Measurements from ENCODE around the gene HERC2. TPM values are rescaled to one million over a fixed set of nuclear protein-coding genes. Genes with fewer than 3 reads are reported as not detected.

Gene HERC2
- total RNA-seq, 6 experiments from 2014 or later: 33.6 to 47.3 (median 37.0) TPM

- DNase-seq: no peak
- Mint-ChIP-seq H3K9me3 (no peaks in the 10 kb centered on the region), H3K27ac (no peak overlapping the region), H3K4me1 (ENCODE audit: low read depth) (no peaks in the 10 kb centered on the region), H3K4me3 (no peak overlapping the region), H3K27me3 (ENCODE audit: insufficient read depth) (peaks cover 6% of the 10 kb centered on the region), H3K36me3 (ENCODE audit: low read depth) (no peaks in the 10 kb centered on the region)
- TF ChIP-seq, protein P1, sequence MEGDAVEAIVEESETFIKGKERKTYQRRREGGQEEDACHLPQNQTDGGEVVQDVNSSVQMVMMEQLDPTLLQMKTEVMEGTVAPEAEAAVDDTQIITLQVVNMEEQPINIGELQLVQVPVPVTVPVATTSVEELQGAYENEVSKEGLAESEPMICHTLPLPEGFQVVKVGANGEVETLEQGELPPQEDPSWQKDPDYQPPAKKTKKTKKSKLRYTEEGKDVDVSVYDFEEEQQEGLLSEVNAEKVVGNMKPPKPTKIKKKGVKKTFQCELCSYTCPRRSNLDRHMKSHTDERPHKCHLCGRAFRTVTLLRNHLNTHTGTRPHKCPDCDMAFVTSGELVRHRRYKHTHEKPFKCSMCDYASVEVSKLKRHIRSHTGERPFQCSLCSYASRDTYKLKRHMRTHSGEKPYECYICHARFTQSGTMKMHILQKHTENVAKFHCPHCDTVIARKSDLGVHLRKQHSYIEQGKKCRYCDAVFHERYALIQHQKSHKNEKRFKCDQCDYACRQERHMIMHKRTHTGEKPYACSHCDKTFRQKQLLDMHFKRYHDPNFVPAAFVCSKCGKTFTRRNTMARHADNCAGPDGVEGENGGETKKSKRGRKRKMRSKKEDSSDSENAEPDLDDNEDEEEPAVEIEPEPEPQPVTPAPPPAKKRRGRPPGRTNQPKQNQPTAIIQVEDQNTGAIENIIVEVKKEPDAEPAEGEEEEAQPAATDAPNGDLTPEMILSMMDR (IDR thresholded peaks at IDR 0.05): no peak
These were observed 241.6 kb downstream of the HERC2 start for GRCh38 chr15:28080386-28080785.

DNA sequence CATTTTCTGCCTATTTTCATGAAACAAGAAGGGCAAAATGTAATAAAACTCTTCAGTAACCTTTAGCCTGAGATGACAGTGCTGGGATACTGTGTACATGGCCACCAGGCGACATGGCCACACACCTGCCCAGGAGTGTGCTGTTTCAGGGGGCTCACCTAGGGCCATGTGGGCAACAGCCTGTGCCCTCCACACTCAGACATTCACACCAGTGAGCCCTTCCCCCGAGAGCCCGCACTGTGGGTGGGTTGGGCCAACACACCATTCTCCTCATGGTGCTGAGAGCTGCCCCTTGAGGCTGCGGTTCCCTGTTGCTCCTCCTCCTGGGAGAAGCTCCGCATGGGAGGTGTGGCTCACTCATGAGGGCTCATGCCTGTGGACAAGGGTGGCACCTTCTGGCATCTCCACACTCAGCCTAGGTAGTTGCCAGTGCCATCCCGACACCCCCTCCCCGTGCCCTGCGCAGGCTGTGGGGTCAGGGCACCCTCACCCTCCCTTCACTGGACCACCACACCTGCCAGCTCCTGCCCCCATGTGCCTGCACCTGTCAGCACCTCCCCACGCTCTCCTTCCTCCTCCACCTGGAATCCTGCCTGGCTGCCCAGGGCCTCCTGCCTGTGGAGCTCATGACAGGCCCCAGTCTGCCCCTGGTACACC lies 242.5 kb downstream of the HERC2 start:
- no peaks in the 10 kb centered on the region for H3K36me3 Mint-ChIP-seq (ENCODE audit: low read depth)
- H3K4me3 Mint-ChIP-seq: no peak overlapping the region
- H3K27me3 Mint-ChIP-seq (ENCODE audit: insufficient read depth): peaks cover 6% of the 10 kb centered on the region
- no peak for DNase-seq
- TF ChIP-seq, protein P1 (IDR thresholded peaks at IDR 0.05): no peak
- H3K9me3 Mint-ChIP-seq: no peaks in the 10 kb centered on the region
- H3K4me1 Mint-ChIP-seq (ENCODE audit: low read depth): no peaks in the 10 kb centered on the region
- no peak overlapping the region for H3K27ac Mint-ChIP-seq

DNA sequence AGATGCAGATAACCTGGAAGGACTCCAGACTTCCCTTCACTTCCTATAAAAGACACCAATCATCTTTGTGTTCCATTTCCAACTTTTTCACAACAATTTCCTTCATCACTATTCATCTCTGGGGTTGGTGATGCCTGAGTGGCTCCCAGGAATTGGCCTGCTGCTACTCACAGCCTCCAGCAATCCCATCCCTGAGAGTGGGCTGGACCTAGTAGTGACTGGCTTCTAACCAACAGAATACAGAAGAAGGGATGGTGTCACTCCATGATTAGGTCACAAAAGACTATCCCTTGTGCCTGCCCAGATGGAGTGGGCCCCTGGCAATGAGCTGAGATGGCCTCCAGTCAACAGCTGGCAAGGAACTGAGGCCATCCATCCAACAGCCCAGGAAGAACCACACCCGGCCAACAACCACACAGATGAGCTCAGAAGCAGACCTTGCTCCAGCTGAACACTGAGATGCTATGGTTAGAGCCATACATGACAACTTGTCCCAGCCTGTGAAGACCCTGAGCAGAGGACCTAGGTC lies 243.7 kb downstream of the HERC2 start:
- no peak for DNase-seq
- Mint-ChIP-seq H3K9me3 (no peaks in the 10 kb centered on the region), H3K4me1 (ENCODE audit: low read depth) (no peaks in the 10 kb centered on the region), H3K36me3 (ENCODE audit: low read depth) (no peaks in the 10 kb centered on the region), H3K27ac (no peak overlapping the region), H3K27me3 (ENCODE audit: insufficient read depth) (peaks cover 3% of the 10 kb centered on the region), H3K4me3 (no peak overlapping the region)
- TF ChIP-seq, protein P1 (IDR thresholded peaks at IDR 0.05): no peak

- Mint-ChIP-seq H3K4me3 (no peak overlapping the region), H3K27ac (no peak overlapping the region), H3K4me1 (ENCODE audit: low read depth) (no peaks in the 10 kb centered on the region), H3K27me3 (ENCODE audit: insufficient read depth) (peaks cover 3% of the 10 kb centered on the region), H3K9me3 (no peaks in the 10 kb centered on the region; the same call in 1 of the 2 replicates), H3K36me3 (ENCODE audit: low read depth) (no peaks in the 10 kb centered on the region)
- TF ChIP-seq, protein P1 (IDR thresholded peaks at IDR 0.05): no peak
- DNase-seq: no peak
These were observed 246.4 kb downstream of the HERC2 start for GRCh38 chr15:28075573-28075972.

- Mint-ChIP-seq H3K4me1 (ENCODE audit: low read depth) (no peaks in the 10 kb centered on the region), H3K27ac (no peak overlapping the region), H3K9me3 (no peaks in the 10 kb centered on the region; the same call in 1 of the 2 replicates), H3K27me3 (ENCODE audit: insufficient read depth) (no peaks in the 10 kb centered on the region; the same call in none of the 2 replicates), H3K4me3 (no peak overlapping the region), H3K36me3 (ENCODE audit: low read depth) (no peaks in the 10 kb centered on the region)
- DNase-seq: no peak
- TF ChIP-seq, protein P1 (IDR thresholded peaks at IDR 0.05): no peak
These were observed 253.0 kb downstream of the HERC2 start for GRCh38 chr15:28068930-28069329.
